Right atrium auricular region (tissue), 2 donors: Measurements from ENCODE around the gene FBXO9. TPM values are rescaled to one million over a fixed set of nuclear protein-coding genes. Genes with fewer than 3 reads are reported as not detected.

Experiments used
- DNase-seq: peaks from one replicate; pipeline ENCODE4 v3.0.0-alpha.2; 2019; ENCODE audit warnings: low spot score
- H3K27ac ChIP-seq, 2 donors: fragments of 200-600 bp; sonication (generic); 1 replicate in 1 of 2; 2 replicates in 1 of 2; pipeline ENCODE4 v1.5.1; 2016 to 2019
- H3K27me3 ChIP-seq, 2 donors: fragments of 200-600 bp; sonication (generic); one replicate each; pipeline versions ENCODE4 v1.5.1 to v1.6.0; 2017 to 2019
- H3K36me3 ChIP-seq: fragments of 200-600 bp; sonication (generic); one replicate; pipeline ENCODE4 v1.5.1; 2016
- H3K4me1 ChIP-seq, 2 donors: fragments of 200-600 bp; sonication (generic); one replicate each; pipeline versions ENCODE4 v1.5.1 to v1.6.0; 2017 to 2019
- H3K4me3 ChIP-seq, 2 donors: fragments of 200-600 bp; sonication (generic); 1 replicate in 1 of 2; 2 replicates in 1 of 2; pipeline ENCODE4 v1.5.1; 2017 to 2019; ENCODE audit warnings: mild to moderate bottlenecking in 1 of 2, moderate library complexity in 1 of 2
- H3K9me3 ChIP-seq, 2 donors: fragments of 200-600 bp; sonication (generic); one replicate each; pipeline ENCODE4 v1.5.1; 2019
- total RNA-seq, 2 donors: library from RNA; depleted of rRNA; stranded (reverse); fragments of >200 nt; gene quantifications; one replicate each; pipeline ENCODE4 v1.1.0, GENCODE V29; 2016
- TF ChIP-seq, protein P1 (sequence below), 2 donors: fragments of 200-600 bp; sonication (generic); IDR thresholded peaks; one replicate each; pipeline ENCODE4 v1.5.1; 2019; ENCODE audit warnings: antibody characterized with exemption in 2 of 2

Gene FBXO9
- total RNA-seq, 2 donors from 2014 or later, result 35.8 to 50.5 TPM

GRCh38 chr6:53142810-53143209 is 77.6 kb downstream of the FBXO9 start:
- TF ChIP-seq, protein P1, sequence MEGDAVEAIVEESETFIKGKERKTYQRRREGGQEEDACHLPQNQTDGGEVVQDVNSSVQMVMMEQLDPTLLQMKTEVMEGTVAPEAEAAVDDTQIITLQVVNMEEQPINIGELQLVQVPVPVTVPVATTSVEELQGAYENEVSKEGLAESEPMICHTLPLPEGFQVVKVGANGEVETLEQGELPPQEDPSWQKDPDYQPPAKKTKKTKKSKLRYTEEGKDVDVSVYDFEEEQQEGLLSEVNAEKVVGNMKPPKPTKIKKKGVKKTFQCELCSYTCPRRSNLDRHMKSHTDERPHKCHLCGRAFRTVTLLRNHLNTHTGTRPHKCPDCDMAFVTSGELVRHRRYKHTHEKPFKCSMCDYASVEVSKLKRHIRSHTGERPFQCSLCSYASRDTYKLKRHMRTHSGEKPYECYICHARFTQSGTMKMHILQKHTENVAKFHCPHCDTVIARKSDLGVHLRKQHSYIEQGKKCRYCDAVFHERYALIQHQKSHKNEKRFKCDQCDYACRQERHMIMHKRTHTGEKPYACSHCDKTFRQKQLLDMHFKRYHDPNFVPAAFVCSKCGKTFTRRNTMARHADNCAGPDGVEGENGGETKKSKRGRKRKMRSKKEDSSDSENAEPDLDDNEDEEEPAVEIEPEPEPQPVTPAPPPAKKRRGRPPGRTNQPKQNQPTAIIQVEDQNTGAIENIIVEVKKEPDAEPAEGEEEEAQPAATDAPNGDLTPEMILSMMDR (IDR thresholded peaks at IDR 0.05), result no peak
- Histone ChIP-seq H3K4me3 (no peak overlapping the region), H3K27ac (no peak overlapping the region), H3K4me1 (no peaks in the 10 kb centered on the region), H3K9me3 (no peaks in the 10 kb centered on the region), H3K36me3 (no peaks in the 10 kb centered on the region), H3K27me3 (no peaks in the 10 kb centered on the region)
- no peak for DNase-seq

GRCh38 chr6:53143710-53144109 is 78.5 kb downstream of the FBXO9 start:
- no peak for DNase-seq
- H3K9me3 ChIP-seq, result no peaks in the 10 kb centered on the region
- TF ChIP-seq, protein P1 (IDR thresholded peaks at IDR 0.05), result no peak
- H3K27ac ChIP-seq, result no peak overlapping the region
- H3K36me3 ChIP-seq, result no peaks in the 10 kb centered on the region
- H3K4me3 ChIP-seq, result no peak overlapping the region
- no peaks in the 10 kb centered on the region for H3K27me3 ChIP-seq
- no peaks in the 10 kb centered on the region for H3K4me1 ChIP-seq

DNA sequence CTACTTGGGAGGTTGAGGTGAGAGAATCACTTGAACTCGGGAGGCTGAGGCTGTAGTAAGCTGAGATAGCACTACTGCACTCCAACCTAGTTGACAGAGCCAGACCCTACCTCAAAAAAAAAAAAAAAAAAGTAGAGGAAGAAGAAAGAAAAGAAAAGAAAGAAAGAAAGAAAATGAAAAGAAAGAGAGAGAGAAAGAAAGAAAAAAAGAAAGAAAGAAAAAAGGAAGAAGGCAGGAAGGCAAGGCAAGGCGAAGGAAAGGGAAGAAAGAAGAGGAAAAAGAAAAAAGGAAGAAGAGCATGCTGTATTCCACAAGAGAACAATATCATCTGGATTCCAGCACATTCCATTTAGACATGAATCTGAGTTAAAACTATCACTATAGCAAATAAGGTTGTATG is 79.6 kb downstream of the FBXO9 start:
- H3K4me1 ChIP-seq, result no peaks in the 10 kb centered on the region

DNA sequence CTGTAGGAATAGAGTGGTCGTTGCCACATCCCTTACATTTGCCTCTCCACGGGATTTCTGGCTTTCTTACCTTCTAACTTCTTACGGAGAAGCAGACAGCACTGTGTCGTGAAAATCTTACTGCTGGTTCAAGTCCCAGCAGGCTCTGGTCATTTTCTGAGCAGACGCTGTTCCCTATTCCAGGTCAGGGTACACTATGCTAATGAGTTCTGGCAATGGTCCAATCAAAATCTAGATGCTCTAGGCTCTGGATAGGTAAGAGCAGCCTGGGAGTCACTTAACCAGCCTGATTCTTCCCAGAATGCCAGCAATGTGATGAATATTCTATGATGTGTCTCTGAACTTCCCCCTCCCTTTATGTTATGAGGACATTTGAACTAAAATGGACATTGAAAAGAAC is 83.5 kb downstream of the FBXO9 start, which contains the start of gene GCM1:
Gene GCM1, minus strand, starts transcription at position 158 of the 400 bp plus-strand sequence. CDS start 3,209 bp downstream, outside the sequence.
- H3K4me1 ChIP-seq, result no peaks in the 10 kb centered on the region
- no peaks in the 10 kb centered on the region for H3K9me3 ChIP-seq
- no peaks in the 10 kb centered on the region for H3K36me3 ChIP-seq
- H3K4me3 ChIP-seq, result no peak within 1 kb of the TSS
- no peak within 1 kb of the TSS for H3K27ac ChIP-seq
- TF ChIP-seq, protein P1 (IDR thresholded peaks at IDR 0.05), result no peak
- DNase-seq, result no peak
- H3K27me3 ChIP-seq, result no peaks in the 10 kb centered on the region

More for the DNA sequence above, 79.6 kb downstream of the FBXO9 start:
- Histone ChIP-seq H3K27me3 (no peaks in the 10 kb centered on the region), H3K4me3 (no peak overlapping the region), H3K9me3 (no peaks in the 10 kb centered on the region), H3K27ac (no peak overlapping the region), H3K36me3 (no peaks in the 10 kb centered on the region)
- TF ChIP-seq, protein P1 (IDR thresholded peaks at IDR 0.05), result no peak
- DNase-seq, result no peak

Other genes starting within 250 kb of the FBXO9 start
- not detected for gene GSTA5, start 224.6 kb upstream of the FBXO9 start, total RNA-seq
- gene GSTA3, start 155.7 kb upstream of the FBXO9 start, total RNA-seq, result not detected
- 10 to 100 TPM in 1 of 2 donors, 1 to 10 TPM in 1; 9.3 to 12.1 TPM for gene GSTA4, start 70.1 kb upstream of the FBXO9 start, total RNA-seq
- 1 to 10 TPM; 7.0 to 9.7 TPM for gene CILK1, start 3.6 kb upstream of the FBXO9 start, total RNA-seq
- gene GCM1, start 83.4 kb downstream of the FBXO9 start, total RNA-seq, result not detected